HG02970 (cell line): ENCODE results near the gene FAM180B.
"Not testable (repeated sequence)": the region's sequence is repeated elsewhere in the genome, so short reads cannot be mapped to it uniquely, and the experiment has no call there.

Experiments used
- ATAC-seq: cut with Tn5 transposase; IDR thresholded peaks from one replicate; pipeline ENCODE4 v1.9.1; 2021; ENCODE audit warnings: mild to moderate bottlenecking, moderate library complexity, moderate number of reproducible peaks; ENCODE audit not compliant: unreplicated experiment, low FRiP score

FAM180B gene, protein sequence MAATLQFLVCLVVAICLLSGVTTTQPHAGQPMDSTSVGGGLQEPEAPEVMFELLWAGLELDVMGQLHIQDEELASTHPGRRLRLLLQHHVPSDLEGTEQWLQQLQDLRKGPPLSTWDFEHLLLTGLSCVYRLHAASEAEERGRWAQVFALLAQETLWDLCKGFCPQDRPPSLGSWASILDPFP

DNA sequence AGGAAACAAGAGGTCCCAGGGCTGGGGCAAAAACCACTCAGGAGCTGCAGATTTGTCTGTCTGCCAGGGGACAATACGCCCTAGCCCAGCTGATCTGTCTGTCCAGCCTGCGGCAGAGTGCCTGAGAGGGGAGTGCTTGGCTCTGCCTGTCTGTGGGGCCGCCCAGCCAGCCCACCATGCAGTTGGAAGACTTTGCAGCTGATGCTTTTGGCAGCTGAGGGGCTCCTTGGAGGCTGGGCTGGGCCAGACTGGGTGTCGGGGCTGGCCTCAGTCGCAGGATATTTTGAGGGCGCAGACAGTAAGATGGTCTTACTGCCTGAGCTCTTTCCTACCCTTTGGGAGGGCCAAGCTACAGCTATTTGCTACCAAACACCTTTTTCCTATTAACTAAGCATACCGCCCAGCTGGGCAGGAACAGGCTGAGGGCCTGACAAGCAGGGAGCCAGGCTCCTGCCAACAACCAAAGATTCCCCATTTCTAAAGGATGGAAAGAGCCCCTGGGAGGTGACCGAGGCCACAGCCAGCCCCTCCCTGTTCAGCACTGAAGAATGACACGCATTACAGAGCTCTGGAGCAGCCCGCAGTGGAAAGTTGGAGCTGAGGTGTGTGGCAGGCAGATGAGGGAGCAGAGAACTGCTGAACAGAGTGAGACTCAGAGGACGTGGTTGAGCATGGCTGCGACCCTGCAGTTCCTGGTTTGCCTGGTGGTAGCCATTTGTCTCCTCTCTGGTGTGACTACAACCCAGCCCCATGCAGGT is at the start of gene FAM180B:
TSS of gene FAM180B (plus strand) at position 581 of the 758 bp plus-strand sequence. CDS start at position 672, 91 bp downstream.
- no peak for ATAC-seq

DNA sequence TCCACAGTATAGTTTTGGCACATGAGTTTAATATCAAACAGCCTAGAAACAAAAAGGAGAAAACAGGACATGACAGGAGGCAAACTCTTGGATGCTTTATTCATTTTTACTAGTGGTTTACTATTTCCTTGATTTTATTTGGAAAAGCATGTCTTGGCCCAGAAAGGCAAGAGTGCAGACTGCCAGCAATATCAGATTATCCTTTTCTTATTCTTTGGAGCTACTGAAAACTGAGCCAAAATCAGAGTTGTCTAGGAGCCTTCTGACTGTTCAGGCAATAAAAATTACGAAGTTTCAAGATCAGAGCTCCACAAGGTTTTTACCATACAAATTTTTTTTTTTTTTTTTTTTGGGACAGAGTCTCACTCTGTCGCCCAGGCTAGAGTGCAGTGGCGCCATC is 49.6 kb upstream of the FAM180B start:
- ATAC-seq: no peak

DNA sequence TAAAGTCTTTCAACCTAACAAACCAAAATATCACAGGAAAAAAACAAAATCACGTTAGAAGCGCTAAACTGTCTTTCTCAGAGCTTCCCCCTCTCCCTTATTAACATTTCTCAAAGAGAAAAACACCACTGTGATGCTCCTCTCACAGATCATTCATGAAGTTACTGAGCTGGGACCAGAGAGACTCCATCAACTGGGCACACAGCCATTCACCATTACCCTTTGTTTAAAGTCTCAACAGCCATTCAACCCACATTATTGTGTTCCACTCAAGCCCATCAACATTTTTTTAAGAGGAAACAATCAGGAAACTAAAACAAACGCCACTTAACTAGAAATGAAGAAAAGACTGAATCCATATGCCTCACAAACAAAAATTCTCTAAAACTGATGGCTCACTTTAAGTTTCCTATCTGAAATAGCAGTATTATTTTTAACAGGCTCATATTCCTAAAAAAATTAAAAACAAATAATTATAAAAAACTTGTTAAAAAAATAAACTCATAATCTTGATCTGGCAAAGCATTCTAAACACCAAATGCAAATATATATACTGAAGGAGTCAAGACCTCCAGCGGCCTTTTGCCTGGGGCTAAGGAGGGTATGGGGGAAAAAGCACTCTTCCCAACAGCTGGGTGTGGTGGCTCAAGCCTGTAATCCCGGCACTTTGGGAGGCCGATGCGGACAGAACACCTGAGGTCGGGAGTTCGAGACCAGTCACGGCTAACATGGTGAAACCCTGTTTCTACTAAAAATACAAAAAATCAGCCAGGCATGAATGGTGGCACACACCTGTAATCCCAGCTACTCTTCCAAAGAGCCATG is 47.5 kb upstream of the FAM180B start:
- ATAC-seq: no peak

DNA sequence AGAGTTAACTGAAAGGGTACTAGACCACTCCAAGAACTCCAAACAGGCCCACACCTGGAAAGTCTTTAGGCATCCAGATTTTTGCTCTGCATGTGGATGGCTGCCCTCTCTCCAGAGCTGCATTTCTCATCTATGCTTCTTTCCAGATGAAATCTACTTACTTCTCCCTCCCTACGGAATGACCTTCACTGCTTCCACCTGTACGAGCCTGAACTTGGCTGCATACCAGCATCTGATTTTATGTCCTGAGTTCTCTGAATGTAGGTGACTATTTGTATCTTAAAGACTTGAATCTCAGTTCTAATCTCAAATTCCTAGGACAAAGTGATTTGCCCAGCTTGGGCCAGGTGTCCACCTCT is 46.8 kb upstream of the FAM180B start:
- no peak for ATAC-seq

DNA sequence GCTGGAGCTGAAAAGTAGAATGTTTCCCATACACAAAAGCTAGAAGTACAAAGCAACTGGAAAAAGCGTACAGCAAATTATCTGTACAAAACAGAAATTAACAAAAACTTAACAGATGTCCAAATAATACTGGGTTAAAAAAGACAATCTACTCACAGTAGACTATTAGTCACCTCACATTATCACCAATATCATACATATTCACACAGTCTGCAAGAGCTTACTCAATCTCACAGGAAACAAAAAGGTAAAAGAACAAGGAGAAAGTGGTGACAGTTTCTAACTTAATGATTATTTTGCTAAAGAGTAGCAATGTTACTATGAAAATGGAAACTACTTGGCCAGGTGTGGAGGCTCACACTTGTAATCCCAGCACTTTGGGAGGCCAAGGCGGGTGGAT is 45.4 kb upstream of the FAM180B start:
- ATAC-seq: no peak

DNA sequence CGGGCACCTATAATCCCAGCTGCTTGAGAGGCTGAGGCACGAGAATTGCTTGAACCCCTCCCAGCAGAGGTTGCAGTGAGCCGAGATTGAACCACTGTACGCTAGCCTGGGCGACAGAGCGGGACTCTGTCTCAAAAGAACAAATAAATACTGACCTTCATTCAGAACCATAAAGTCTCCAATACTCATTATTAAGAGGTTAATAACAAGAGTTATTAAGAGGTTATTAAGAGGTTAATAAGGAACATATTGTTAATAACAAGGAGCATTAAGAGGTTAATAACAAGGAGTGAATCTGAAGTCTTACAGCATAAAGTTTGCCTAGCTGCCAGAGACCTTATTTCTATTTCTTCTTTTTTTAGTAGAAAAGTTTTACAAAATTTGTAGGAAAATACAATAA is 41.2 kb upstream of the FAM180B start:
- no peak for ATAC-seq

DNA sequence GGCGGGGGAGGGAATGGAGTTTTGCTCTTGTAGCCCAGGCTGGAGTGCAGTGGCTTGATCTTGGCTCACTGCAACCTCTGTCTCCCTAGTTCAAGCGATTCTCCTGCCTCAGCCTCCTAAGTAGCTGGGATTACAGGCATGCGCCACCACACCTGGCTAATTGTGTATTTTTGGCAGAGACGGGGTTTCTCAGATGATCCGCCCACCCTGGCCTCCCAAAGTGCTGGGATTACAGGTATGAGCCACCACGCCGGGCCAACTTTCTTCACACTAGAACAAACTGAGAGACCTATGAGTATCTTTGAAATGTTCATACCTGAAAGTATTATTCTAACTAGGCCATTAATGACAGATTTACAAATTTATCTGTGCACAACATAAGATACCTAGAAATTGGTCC is 40.2 kb upstream of the FAM180B start:
- ATAC-seq: not testable (repeated sequence)

DNA sequence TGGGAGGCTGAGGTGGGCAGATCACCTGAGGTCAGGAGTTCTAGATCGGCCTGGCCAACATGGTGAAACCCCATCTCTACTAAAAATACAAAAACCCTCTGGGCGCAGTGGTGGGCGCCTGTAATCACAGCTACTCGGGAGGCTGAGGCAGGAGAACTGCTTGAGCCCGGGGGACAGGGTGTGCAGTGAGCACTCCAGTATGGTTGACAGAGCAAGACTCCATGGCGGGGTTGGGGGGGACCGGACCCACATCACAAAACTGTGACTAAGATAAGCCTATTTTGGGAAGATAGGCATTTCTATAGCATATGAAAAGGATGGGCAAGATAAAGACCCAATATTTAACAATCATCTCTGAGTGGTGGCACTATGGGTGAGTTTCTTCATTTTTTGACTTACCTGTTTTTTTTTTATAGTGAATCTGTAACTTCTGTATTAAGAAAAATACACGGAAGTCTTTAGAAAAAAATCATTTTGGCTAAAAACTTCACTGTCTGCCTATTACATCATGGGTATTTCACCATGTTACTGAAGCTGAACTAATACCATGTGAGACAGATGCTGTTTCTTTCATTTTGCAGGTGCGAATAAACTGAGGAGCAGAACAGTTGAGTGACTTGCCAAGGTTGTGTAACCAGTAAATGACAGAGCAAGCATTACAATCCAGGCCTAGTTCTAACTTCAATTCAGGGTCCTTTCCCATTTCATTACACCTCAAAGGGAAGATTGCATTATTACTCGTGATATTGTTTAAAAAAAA is 36.0 kb upstream of the FAM180B start:
- no peak for ATAC-seq

DNA sequence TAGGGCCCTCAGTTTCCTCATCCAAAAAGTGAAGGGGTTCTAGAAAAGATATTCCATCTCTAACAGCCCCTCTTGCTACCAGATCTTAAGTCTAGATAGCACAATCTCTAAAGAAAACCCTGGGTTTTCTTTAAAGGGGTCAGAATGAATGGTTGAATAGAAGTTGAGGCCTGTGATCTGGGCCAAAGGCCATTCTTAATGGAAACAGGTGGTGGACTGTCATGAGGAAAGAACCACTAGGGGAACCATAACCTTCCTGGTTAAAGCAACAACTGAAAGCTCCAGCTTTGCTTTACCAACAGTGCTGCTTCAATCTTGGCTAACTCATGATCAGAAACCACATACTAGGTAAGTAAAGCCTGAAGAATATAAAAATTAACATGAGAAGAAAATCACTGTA is 35.4 kb upstream of the FAM180B start:
- no peak for ATAC-seq

DNA sequence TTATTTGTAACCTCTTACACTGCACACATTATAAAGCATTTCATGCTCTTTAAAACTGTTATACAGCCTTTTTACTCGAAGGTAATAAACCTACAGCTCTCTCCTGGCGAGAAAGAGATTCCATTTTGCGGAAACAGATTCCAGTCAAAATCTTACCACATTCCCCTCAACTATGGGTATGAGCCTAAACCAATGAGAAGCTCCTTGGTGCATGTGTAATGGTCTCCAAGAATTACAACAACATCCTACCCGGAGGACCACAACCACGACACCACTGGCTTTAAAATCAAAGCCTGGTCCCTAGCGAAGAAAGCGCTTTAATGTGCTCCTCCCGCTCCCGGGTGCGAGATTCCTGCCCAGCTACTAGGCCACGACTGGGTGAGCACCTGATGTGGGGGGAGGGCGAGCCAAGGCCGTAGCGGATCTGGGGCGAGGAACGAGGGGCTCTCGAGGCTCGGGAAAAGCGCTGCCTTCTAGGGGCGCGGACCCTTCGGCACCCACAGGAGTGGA is 34.4 kb upstream of the FAM180B start:
- ATAC-seq: no peak

DNA sequence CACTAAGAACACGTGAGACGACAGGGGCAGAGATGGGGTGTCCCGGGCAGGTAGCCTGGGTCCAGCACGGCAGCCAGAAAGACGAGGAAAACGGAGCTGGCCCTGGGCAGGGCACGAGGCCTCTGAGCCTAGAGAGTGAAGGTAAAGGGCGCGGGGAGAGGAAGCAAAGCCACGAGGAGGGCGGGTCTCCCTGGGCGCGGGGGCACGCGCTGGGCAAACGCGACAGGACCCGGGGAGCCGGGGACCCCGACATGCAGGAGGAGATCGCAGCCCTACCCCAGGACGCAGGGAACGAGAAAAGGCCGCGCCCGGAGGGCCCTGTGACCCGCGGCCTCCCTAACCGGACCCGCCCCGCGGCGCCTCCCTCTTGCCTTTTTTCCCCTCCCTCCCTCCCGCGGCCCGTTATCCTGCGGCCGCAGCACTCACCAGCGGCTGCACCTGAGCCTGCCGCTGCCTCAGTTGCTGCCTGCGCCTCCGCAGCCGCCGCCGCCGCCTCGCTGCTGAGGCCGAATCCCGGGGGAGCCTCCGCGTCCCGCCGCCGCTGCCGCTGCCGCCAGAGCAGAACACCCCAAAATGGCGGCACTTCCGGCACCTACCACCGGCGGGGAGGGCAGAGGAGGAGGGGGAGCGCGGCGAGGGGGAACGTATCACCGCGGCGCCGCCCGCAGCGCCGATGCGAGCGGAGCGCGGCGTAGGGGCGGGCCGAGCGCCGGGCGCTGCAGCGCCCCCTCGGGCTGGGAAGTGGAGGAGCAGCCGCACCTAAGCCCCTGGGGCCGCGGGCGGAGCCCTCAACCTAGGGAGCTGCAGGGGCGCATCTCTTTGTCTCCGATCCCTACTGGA is 33.7 kb upstream of the FAM180B start, which contains the start of gene CELF1:
TSS of gene CELF1 (minus strand) at position 567 of the 840 bp plus-strand sequence. CDS start 53,609 bp downstream, outside the sequence.
- ATAC-seq: peak; percentile 93

DNA sequence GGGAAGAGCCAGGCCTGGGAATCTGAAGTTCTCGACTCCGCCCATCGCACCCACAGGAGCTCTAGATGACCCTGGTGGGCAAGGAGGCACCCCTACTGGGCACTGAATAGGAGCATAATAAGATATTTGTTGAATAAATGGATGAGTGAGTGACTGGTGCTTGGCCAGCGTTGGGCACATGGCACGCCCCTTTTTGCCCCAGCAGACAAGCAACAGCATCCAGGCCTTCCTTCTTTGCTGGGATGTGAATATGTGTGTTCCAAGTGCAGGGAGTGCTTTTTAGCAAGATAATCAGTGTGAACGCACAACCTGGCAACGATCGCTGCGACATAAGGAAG is 33.1 kb upstream of the FAM180B start:
- ATAC-seq: peak; percentile 22

DNA sequence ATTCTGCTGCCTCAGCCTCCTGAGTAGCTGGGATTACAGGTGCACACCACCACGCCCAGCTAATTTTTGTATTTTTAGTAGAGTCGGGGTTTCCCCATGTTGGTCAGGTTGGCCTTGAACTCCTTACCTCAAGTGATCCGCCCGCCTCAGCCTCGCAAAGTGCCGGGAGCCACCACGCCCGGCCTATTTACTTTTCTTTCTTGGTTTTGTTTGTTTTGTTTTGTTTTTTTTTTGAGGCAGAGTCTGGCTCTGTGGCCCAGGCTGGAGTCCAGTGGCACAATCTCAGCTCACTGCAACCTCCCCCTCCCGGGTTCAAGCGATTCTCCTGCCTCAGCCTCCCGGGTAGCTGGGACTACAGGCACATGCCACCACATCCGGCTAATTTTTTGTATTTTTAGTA is 29.5 kb upstream of the FAM180B start:
- ATAC-seq: not testable (repeated sequence)

DNA sequence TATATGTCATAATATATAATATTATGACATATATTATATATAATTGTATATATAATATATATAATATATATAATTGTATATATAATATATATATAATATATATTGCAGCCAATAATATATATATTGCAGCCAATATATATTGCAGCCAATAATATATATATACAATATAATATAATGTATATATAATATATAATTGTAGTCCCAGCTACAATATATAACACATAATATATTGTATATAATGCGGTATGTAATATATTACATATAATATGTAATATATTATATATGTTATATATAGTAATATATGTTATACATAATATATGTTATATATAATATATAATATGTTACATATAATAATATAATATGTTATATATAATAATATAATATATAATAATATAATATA is 27.8 kb upstream of the FAM180B start:
- no peak for ATAC-seq

DNA sequence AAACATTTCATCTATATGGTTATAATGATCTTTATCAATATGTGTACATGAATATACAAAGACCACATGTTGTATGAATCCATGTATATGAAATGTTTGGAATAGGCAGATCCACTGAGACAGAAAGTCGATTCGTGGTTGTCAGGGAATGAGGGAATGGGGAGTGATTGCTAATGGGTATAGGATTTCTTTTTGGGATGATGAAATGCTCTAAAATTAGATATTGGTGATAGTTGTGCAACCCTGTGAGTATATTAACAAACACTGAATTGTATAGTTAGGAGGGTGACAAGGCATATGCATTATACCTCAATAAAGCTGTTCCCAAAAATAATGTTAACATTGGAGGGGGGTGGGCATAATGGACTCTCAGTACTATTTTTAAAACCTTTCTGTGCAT is 26.1 kb upstream of the FAM180B start:
- no peak for ATAC-seq

DNA sequence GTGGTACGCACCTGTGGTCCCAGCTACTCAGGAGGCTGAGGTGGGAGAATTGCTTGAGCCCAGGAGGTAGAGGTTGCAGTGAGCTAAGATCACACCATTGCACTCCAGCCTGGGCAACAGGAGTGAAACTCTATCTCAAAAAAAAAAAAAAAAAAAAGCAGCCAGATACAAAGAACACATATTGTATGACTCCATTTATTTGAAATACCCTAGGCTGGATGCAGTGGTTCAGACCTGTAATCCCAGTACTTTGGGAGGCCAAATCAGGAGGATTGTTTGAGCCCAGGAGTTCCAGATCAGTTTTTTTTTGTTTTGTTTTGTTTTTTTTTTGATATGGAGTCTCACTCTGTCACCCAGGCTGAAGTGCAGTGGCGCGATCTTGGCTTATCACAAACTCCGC is 24.1 kb upstream of the FAM180B start:
- not testable (repeated sequence) for ATAC-seq

DNA sequence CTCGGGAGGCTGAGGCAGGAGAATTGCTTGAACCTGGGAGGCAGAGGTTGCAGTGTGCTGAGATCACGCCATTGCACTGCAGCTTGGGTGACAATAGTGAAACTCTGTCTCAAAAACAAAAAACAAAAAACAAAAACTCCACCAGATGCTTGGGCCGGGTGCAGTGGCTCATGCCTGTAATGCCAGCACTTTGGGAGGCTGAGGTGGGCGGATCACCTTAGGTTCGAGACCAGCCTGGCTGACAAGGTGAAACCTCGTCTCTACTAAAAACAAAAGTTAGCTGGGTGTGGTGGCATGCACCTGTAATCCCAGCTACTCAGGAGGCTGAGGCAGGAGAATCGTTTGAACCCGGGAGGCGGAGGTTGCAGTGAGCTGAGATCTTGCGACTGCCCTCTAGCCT is 22.1 kb upstream of the FAM180B start:
- ATAC-seq: not testable (repeated sequence)

DNA sequence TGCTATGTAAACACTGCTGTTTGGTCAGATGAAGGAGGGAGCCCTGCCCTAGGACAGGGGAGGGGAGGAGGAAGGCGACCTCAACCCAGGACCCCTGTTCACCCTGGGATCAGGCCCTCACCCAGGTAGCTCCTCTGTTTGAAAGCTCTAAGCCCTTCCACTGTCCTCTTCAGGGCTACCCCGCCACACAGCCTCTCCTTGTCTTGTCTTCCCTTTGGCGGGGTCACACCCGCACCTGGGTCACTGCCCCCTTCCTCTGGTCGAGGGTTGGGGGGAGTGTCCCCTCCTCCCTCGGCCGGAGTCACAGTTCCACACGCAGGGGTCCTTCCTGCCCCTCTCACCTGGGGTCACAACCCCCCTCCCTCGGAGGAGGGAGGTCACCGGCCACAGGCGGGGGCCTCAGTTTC is 21.5 kb upstream of the FAM180B start:
- peak; percentile 28 for ATAC-seq

DNA sequence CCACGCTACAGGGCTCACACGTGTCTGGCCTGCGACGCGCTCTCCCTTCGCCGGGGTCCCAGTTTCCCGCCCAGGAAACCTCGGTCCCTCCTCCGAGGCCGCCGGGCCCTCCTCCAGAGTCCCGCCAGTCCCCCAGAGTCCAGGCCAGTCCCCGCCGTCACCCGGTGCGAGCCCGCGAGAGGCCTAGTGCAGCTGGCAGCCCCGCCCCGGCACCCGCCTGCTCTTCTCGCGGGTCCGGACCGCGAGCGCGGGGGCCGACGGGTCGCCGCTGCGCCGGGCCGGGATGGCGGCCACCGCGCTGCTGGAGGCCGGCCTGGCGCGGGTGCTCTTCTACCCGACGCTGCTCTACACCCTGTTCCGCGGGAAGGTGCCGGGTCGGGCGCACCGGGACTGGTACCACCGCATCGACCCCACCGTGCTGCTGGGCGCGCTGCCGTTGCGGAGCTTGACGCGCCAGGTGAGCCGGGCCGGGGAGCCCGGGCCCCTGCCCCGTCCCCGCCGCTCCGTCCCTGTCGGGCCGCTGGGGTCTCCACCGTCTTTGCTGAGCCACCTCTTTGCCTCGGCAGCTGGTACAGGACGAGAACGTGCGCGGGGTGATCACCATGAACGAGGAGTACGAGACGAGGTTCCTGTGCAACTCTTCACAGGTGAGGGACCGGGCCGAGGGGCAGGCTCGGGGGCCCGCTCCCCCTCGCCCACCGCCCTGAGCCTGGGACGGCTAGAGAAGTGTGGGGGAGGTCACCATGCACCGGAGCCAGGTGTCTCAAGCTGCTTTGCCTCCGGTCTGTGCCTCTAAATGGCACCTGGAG is 20.9 kb upstream of the FAM180B start, which contains the start of gene PTPMT1:
TSS of gene PTPMT1 (plus strand) at position 260 of the 809 bp plus-strand sequence. CDS start at position 284, 24 bp downstream.
- ATAC-seq: peak; percentile 60
